Caco-2 (cell line): ENCODE measurements around the gene IMPACT. TPM values are rescaled to one million over a fixed set of nuclear protein-coding genes. Genes with fewer than 3 reads are reported as not detected.

Experiments used
- BruUV-seq: library from RNA; stranded (reverse); fragments of 400-500 nt; replicated peaks from 2 replicates; lab custom pipeline; 2021; lab: Mats Ljungman, UMichigan
- CTCF ChIA-PET: fragments of 300-600 bp; sonication (Branson Sonifier 250); formaldehyde crosslinking; loops from one replicate; lab custom pipeline; 2022; ENCODE audit warnings: antibody characterized with exemption; lab: Charles Lee
- POLR2A ChIA-PET: fragments of 300-600 bp; sonication (Branson Sonifier 250); formaldehyde crosslinking; loops from one replicate; lab custom pipeline; 2022; ENCODE audit warnings: antibody characterized with exemption; lab: Charles Lee
- DNase-seq, 2 experiments: peaks; one replicate each; pipeline versions ENCODE4 v3.0.0 to v3.0.0-alpha.2; 2020 to 2022
- H3K27me3 ChIP-seq: replicated peaks from 2 replicates; pipeline ENCODE4 v1.6.0; 2011; ENCODE audit warnings: low read length; ENCODE audit not compliant: control insufficient read depth, insufficient read depth
- H3K36me3 ChIP-seq: 2 replicates; pipeline ENCODE4 v1.5.1; 2011; ENCODE audit warnings: low read length; ENCODE audit not compliant: control insufficient read depth, insufficient read depth
- H3K4me1 ChIP-seq: fragments of 250-450 bp; sonication (Bioruptor Pico); 2 replicates; pipeline ENCODE4 v1.5.1; 2020; ENCODE audit warnings: mild to moderate bottlenecking
- H3K4me3 ChIP-seq: 2 replicates; pipeline ENCODE4 v1.5.1; 2011; ENCODE audit warnings: low read depth, mild to moderate bottlenecking, control low read depth, low read length
- H3K9me3 ChIP-seq: fragments of 250-450 bp; sonication (Bioruptor Pico); 2 replicates; pipeline ENCODE4 v1.5.1; 2020; ENCODE audit warnings: mild to moderate bottlenecking, moderate library complexity
- H3K27ac Mint-ChIP-seq: one replicate; pipeline ENCODE4 v1.8.0; 2022; ENCODE audit warnings: mixed read lengths; ENCODE audit not compliant: unreplicated experiment
- H3K27me3 Mint-ChIP-seq: one replicate; pipeline ENCODE4 v1.8.0; 2022; ENCODE audit warnings: mixed read lengths; ENCODE audit not compliant: insufficient read depth, unreplicated experiment
- H3K36me3 Mint-ChIP-seq: one replicate; pipeline ENCODE4 v1.8.0; 2022; ENCODE audit warnings: mild to moderate bottlenecking, mixed read lengths; ENCODE audit not compliant: insufficient read depth, unreplicated experiment
- H3K4me1 Mint-ChIP-seq: one replicate; pipeline ENCODE4 v1.8.0; 2022; ENCODE audit warnings: low read depth, mixed read lengths; ENCODE audit not compliant: unreplicated experiment
- H3K4me3 Mint-ChIP-seq: one replicate; pipeline ENCODE4 v1.8.0; 2022; ENCODE audit warnings: mild to moderate bottlenecking, moderate library complexity, mixed read lengths; ENCODE audit not compliant: unreplicated experiment
- H3K9me3 Mint-ChIP-seq: one replicate; pipeline ENCODE4 v1.8.0; 2022; ENCODE audit warnings: mixed read lengths; ENCODE audit not compliant: unreplicated experiment
- intact Hi-C: fragments of 100-400 bp; cut with micrococcal nuclease; formaldehyde crosslinking; loops from one replicate; pipeline ENCODE4 v1.10.0; 2022; ENCODE audit not compliant: unreplicated experiment
- total RNA-seq: library from RNA; stranded (reverse); gene quantifications from 2 replicates; pipeline ENCODE4 v1.2.3, GENCODE V29; 2022
- TF ChIP-seq, protein P1 (sequence below), 2 experiments: fragments of 200-600 bp in 1 of 2; IDR thresholded peaks; 1 replicate in 1 of 2; 2 replicates in 1 of 2; pipeline versions ENCODE4 v1.5.1 to v1.8.0; 2011 to 2022; ENCODE audit warnings: antibody characterized with exemption in 1 of 2, control low read depth in 1 of 2, inconsistent platforms in 1 of 2, low read depth in 1 of 2, low read length in 1 of 2, mild to moderate bottlenecking in 1 of 2, moderate library complexity in 1 of 2; ENCODE audit not compliant: insufficient read depth in 1 of 2, severe bottlenecking in 1 of 2, unreplicated experiment in 1 of 2

IMPACT gene
- total RNA-seq, 1 experiment from 2014 or later, result 20.6 TPM

DNA sequence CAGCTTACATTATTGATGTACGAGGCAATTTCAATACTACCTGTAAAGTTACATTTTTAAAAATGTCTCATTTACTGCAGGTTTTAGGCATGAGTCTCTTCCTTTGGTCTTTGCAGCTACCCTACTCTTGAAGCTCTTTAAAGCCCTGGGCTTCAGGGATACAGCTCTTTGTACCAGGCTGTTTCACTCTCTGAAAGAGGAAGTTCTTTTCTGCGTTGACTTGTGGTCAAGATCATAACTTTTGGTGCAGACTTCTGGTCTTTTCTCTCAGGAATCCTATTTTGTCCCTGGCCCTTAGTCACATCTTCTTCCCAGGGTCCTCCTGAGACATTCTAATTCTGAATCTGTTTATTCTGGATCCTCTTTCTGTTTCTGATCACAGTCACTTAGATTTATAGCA lies 17.4 kb downstream of the IMPACT start:
- H3K4me1 ChIP-seq, result no peaks in the 10 kb centered on the region
- no peak overlapping the region for H3K4me3 Mint-ChIP-seq
- H3K9me3 Mint-ChIP-seq, result no peaks in the 10 kb centered on the region
- TF ChIP-seq, protein P1, sequence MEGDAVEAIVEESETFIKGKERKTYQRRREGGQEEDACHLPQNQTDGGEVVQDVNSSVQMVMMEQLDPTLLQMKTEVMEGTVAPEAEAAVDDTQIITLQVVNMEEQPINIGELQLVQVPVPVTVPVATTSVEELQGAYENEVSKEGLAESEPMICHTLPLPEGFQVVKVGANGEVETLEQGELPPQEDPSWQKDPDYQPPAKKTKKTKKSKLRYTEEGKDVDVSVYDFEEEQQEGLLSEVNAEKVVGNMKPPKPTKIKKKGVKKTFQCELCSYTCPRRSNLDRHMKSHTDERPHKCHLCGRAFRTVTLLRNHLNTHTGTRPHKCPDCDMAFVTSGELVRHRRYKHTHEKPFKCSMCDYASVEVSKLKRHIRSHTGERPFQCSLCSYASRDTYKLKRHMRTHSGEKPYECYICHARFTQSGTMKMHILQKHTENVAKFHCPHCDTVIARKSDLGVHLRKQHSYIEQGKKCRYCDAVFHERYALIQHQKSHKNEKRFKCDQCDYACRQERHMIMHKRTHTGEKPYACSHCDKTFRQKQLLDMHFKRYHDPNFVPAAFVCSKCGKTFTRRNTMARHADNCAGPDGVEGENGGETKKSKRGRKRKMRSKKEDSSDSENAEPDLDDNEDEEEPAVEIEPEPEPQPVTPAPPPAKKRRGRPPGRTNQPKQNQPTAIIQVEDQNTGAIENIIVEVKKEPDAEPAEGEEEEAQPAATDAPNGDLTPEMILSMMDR (IDR thresholded peaks at IDR 0.05; ENCODE audit: insufficient read depth in 1 of 2, low read depth in 1 of 2, low read length in 1 of 2, severe bottlenecking in 1 of 2, unreplicated experiment in 1 of 2), result no peak
- H3K36me3 ChIP-seq, result no peaks in the 10 kb centered on the region
- BruUV-seq, result no TSS peak
- no peaks in the 10 kb centered on the region for H3K27me3 Mint-ChIP-seq
- ChIA-PET POLR2A (no interaction called here), CTCF (no interaction called here)
- H3K36me3 Mint-ChIP-seq, result peaks cover 19% of the 10 kb centered on the region
- peaks cover 5% of the 10 kb centered on the region for H3K4me1 Mint-ChIP-seq
- H3K27ac Mint-ChIP-seq, result no peak overlapping the region
- no peak for DNase-seq
- H3K27me3 ChIP-seq, result no peaks in the 10 kb centered on the region
- no peak overlapping the region for H3K4me3 ChIP-seq
- intact Hi-C loops, result no loop called here
- H3K9me3 ChIP-seq, result no peaks in the 10 kb centered on the region

DNA sequence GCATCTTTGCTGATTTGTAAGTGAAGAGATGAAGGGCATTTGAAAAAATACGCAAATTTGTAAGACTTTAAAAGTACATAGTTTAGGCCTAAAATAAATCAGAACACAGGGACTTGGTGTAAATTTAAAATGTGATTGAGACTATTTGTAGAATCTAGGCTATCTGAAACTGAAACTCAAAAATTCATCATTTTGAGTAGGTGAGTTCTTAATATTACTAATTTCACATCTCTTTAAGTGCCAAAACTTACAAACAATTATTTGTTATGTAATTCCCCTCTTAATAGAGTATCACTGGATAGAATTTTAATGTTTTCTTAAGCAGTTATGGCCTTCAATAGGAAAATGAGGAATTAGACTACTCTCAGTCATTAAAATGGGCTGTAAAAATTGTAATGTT lies 20.0 kb downstream of the IMPACT start:
- H3K4me1 Mint-ChIP-seq, result peaks cover 5% of the 10 kb centered on the region
- CTCF ChIA-PET, result no interaction called here
- H3K27ac Mint-ChIP-seq, result no peak overlapping the region
- H3K4me3 Mint-ChIP-seq, result no peak overlapping the region
- POLR2A ChIA-PET, result no interaction called here
- intact Hi-C loops, result no loop called here
- H3K4me3 ChIP-seq, result no peak overlapping the region
- H3K27me3 Mint-ChIP-seq, result no peaks in the 10 kb centered on the region
- no peaks in the 10 kb centered on the region for H3K27me3 ChIP-seq
- TF ChIP-seq, protein P1 (IDR thresholded peaks at IDR 0.05; ENCODE audit: insufficient read depth in 1 of 2, low read depth in 1 of 2, low read length in 1 of 2, severe bottlenecking in 1 of 2, unreplicated experiment in 1 of 2), result no peak
- no peaks in the 10 kb centered on the region for H3K9me3 Mint-ChIP-seq
- H3K36me3 Mint-ChIP-seq, result peaks cover 13% of the 10 kb centered on the region
- no peaks in the 10 kb centered on the region for H3K4me1 ChIP-seq
- no peaks in the 10 kb centered on the region for H3K36me3 ChIP-seq
- no TSS peak for BruUV-seq
- no peak for DNase-seq
- no peaks in the 10 kb centered on the region for H3K9me3 ChIP-seq

DNA sequence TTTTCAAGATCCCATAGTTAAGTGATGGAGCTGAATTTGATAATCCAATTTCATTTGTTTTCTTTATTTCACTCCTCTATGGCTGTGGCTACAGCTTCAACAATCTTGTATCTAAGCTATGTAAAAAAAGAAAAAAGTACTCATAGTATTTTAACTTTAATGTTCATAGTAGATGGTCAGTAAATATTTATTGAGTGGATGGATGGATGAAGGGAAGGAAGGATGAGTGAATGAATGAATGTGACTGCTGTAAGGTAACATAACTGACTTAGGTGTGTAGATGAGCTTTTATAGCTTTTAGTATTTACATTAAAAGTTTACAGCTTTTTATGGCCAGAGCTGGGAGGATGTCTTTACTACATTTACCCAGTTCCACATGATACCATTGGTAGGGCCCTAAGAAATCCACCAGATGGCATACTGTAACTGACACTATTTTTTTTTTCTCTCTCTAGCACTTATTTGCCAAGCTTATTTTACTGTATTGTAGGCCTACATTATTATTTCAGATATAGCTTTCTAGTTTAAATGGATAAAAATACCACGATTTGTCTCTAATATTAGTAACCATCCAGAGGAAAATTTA lies 20.6 kb downstream of the IMPACT start:
- ChIA-PET CTCF (interaction anchor here (1.0 kb wide), 1 partner anchor 40 kb away, joined by 4 read pairs; no protein-coding TSS in a partner anchor), POLR2A (no interaction called here)
- no peaks in the 10 kb centered on the region for H3K9me3 ChIP-seq
- H3K9me3 Mint-ChIP-seq, result no peaks in the 10 kb centered on the region
- BruUV-seq, result no TSS peak
- TF ChIP-seq, protein P1 (IDR thresholded peaks at IDR 0.05; ENCODE audit: insufficient read depth in 1 of 2, low read depth in 1 of 2, low read length in 1 of 2, severe bottlenecking in 1 of 2, unreplicated experiment in 1 of 2), result no peak
- H3K36me3 Mint-ChIP-seq, result peaks cover 13% of the 10 kb centered on the region
- intact Hi-C loops, result no loop called here
- H3K4me1 ChIP-seq, result no peaks in the 10 kb centered on the region
- DNase-seq, result no peak
- no peak overlapping the region for H3K4me3 ChIP-seq
- H3K4me3 Mint-ChIP-seq, result no peak overlapping the region
- peaks cover 5% of the 10 kb centered on the region for H3K4me1 Mint-ChIP-seq
- no peaks in the 10 kb centered on the region for H3K27me3 ChIP-seq
- no peaks in the 10 kb centered on the region for H3K36me3 ChIP-seq
- no peak overlapping the region for H3K27ac Mint-ChIP-seq
- H3K27me3 Mint-ChIP-seq, result no peaks in the 10 kb centered on the region
